Jurkat, Clone E6-1 (cell line): ENCODE results near the gene ARL4D. TPM values are rescaled to one million over a fixed set of nuclear protein-coding genes. Genes with fewer than 3 reads are reported as not detected.
"Not testable (repeated sequence)": the region's sequence is repeated elsewhere in the genome, so short reads cannot be mapped to it uniquely, and the experiment has no call there.

Experiments used
- DNase-seq: peaks from one replicate; pipeline ENCODE4 v3.0.0-alpha.2; 2011; ENCODE audit warnings: low read depth, low spot score
- H3K4me3 ChIP-seq: 2 replicates; pipeline ENCODE4 v1.5.1; 2011; ENCODE audit warnings: mild to moderate bottlenecking, low read length, control low read depth, moderate library complexity
- polyA plus RNA-seq: library from polyadenylated mRNA; unstranded; fragments of >200 nt; gene quantifications from one replicate; pipeline ENCODE4 v1.2.1, GENCODE V29; 2012; ENCODE audit warnings: missing spikeins; ENCODE audit not compliant: insufficient read length, insufficient read depth

The ARL4D gene, protein sequence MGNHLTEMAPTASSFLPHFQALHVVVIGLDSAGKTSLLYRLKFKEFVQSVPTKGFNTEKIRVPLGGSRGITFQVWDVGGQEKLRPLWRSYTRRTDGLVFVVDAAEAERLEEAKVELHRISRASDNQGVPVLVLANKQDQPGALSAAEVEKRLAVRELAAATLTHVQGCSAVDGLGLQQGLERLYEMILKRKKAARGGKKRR
- 2.3 TPM for polyA plus RNA-seq

GRCh38 chr17:43398724-43399595 is at the start of gene ARL4D:
Gene ARL4D (plus strand): TSS chr17:43398993. CDS start chr17:43399733, 740 bp downstream.
- DNase-seq = peak; percentile 49
- H3K4me3 ChIP-seq = peak within 1 kb of the TSS; percentile 54

GRCh38 chr17:43349142-43349541 is 49.7 kb upstream of the ARL4D start:
- no peak for DNase-seq
- H3K4me3 ChIP-seq = no peak overlapping the region

DNA sequence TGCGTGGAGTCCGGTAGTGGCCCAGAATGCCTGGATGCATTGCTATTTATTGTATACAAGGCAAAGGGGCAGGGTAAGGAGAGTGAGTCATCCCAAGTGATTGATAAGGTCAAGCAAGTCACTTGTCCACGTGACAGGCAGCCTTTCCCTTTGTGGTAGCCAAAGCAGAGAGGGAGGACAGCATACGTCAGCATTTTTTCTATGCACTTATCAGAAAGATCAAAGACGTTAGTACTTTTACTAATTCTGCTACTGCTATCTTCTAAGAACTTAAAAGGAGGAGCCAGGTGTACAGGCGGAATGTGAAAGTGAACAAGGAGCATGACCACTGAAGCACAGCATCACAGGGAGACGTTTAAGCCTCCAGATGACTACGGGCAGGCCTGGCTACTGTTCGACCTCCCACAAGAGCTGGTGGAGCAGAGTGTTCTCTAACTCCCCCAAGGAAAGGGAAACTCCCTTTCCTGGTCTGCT is 47.9 kb upstream of the ARL4D start:
- H3K4me3 ChIP-seq = no peak overlapping the region
- no peak for DNase-seq

DNA sequence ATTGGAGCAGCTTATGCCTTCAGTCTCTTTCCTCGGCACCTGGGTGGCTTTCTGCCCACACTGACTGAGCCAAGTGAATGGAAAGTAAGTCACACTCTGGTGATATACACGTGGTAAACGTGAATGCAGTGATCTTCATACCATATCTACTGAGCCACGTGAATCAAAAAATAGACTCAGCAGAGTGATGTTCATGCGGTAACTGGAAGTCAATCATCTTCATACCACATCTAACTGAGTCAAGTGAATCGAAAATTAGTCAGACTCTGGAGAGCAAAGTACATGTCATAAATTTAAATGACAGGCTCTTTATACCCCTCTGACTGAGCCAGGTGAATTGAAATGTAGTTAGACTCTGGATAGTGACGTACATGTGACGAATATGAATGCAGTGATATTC is 47.1 kb upstream of the ARL4D start:
- H3K4me3 ChIP-seq = no peak overlapping the region
- no peak for DNase-seq

DNA sequence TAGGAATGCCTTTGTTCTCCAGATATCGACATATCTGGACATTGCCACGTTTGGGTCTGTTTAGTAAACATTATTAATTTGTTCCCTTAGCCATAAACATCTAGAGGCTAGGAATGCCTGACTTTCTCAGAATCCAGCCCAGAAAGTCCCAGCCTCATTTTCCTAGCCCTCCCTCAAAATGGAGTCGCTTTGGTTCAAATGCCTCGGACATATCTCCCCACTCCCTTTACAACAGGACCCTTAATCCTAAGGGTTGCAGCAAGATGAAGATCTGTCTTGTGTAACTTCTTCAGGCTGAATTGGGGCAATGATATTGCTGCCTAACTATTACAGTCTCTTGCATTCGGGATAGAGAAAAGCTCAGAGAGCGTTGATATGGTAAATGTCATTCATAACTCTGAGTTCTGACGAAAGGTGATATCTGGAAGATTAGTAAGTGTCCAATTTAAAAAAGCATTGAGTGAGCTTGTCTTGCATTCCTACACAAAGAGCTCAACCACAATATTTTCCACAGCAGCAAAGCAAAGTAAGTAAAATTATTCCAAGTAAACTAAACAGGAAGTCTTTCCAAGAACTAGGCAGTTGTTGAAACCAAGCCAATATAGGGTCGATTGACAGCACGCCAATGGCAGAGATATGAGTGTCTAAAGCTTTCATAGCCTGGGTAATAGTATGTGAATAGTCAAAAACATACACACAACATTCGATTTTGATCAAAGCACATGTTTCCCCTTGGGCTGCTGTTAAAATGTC is 46.0 kb upstream of the ARL4D start:
- DNase-seq = no peak
- H3K4me3 ChIP-seq = no peak overlapping the region

- no peak for DNase-seq
- no peak overlapping the region for H3K4me3 ChIP-seq
Measured at GRCh38 chr17:43353393-43353792, 45.4 kb upstream of the ARL4D start.

- no peak overlapping the region for H3K4me3 ChIP-seq
- no peak for DNase-seq
Measured at GRCh38 chr17:43354371-43354770, 44.4 kb upstream of the ARL4D start.

DNA sequence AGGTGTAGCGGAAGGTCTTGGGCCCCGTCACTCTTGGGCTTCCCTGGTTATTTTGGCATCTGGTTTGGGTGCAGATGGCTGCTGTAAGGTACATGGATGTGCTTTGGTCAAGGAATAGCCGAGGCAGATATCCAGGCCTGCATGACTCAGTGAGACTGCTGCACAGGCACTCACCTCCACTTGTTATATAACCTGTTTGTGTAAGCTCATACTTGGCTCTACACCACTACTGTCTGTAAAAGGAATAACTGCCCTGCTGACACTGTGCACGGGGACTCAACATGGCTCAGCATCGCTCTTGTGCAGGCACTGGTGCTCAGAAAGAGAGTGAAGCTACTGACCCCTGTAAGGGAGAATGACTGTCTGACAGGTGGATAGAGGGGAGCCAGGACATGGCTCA is 42.3 kb upstream of the ARL4D start:
- DNase-seq = no peak
- H3K4me3 ChIP-seq = no peak overlapping the region

- no peak for DNase-seq
- no peak overlapping the region for H3K4me3 ChIP-seq
Measured at GRCh38 chr17:43356999-43357398, 41.8 kb upstream of the ARL4D start.

GRCh38 chr17:43359469-43360110 is 39.2 kb upstream of the ARL4D start:
- H3K4me3 ChIP-seq = peak overlapping the region; percentile 63
- DNase-seq = no peak

DNA sequence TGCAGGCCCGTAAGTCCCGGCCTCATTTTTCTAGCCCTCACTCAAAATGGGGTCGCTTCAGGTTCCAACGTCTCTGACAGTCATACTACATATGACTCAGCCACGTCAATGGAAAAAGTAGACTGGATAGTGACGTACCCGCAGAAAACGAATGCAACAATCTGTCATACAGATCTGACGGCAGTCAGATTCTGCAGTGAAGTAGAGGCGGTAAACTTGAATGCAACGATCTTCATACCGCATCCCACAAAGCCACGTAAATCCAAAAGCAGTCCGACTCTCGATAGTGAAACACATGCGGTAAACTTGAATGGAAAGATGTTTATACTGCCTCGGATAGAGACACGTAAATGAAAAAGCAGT is 38.4 kb upstream of the ARL4D start:
- peak; percentile 88 for DNase-seq

GRCh38 chr17:43360739-43361505 is 37.9 kb upstream of the ARL4D start:
- peak; percentile 100 for DNase-seq
- peak overlapping the region; percentile 63 for H3K4me3 ChIP-seq

More for the DNA sequence above, 38.4 kb upstream of the ARL4D start:
- H3K4me3 ChIP-seq = peak overlapping the region; percentile 63

- H3K4me3 ChIP-seq = no peak overlapping the region
- no peak for DNase-seq
Measured at GRCh38 chr17:43363181-43363925, 35.4 kb upstream of the ARL4D start.

- DNase-seq = no peak
- no peak overlapping the region for H3K4me3 ChIP-seq
Measured at GRCh38 chr17:43363926-43364285, 34.9 kb upstream of the ARL4D start.

DNA sequence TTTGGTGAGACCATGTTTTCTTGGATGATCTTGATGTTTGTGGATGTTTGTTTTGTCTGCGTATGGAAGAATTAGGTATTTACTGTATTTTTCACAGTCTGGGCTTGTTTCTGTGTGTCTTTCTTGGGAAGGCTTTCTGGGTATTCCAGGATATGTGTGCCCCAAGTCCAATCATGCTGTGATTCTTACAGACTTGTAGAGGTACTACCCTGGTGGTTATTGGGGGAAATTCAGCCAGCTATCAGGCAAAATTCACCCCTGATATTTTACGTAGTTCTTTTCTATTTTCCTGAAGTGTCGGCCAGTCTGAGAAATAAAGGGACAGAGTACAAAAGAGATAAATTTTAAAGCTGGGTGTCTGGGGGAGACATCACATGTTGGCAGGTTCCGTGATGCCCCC is 33.4 kb upstream of the ARL4D start:
- H3K4me3 ChIP-seq = no peak overlapping the region
- no peak for DNase-seq

DNA sequence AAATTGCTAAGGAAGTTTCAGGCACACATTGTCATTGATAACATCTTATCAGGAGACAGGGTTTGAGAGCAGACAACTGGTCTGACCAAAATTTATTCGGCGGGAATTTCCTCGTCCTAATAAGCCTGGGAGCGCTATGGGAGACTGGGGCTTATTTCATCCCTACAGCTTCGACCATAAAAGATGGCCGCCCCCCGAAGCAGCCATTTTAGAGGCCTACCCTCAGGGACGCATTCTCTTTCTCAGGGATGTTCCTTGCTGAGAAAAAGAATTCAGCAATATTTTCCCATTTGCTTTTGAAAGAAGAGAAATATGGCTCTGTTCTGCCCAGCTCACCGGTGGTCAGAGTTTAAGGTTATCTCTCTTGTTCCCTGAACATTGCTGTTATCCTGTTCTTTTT is 32.9 kb upstream of the ARL4D start:
- not testable (repeated sequence) for H3K4me3 ChIP-seq, DNase-seq

GRCh38 chr17:43366891-43367736 is 31.7 kb upstream of the ARL4D start:
- DNase-seq = peak; percentile 46

More at GRCh38 chr17:43366891-43367736, 31.7 kb upstream of the ARL4D start:
- H3K4me3 ChIP-seq = peak overlapping the region; percentile 22
